Motor neuron (in vitro differentiated cells): ENCODE results near the gene ZNF777. TPM values are rescaled to one million over a fixed set of nuclear protein-coding genes. Genes with fewer than 3 reads are reported as not detected.

Source experiments
- ATAC-seq, 8 experiments: fragments of 200-7000 bp; cut with Tn5 transposase; replicated peaks in 6 of 8; 2 replicates each; pipeline ENCODE4 v1.8.0; 2021; ENCODE audit warnings: mild to moderate bottlenecking in 8 of 8, moderate library complexity in 8 of 8
- H3K27ac ChIP-seq, 2 donors: fragments of 250-450 bp; sonication (Bioruptor Pico); 2 replicates each; pipeline ENCODE4 v1.9.0; 2021; ENCODE audit warnings: antibody characterized with exemption in 2 of 2, mild to moderate bottlenecking in 2 of 2, moderate library complexity in 1 of 2
- H3K4me1 ChIP-seq, 2 donors: fragments of 250-450 bp; sonication (Bioruptor Pico); replicated peaks in 1 of 2; 2 replicates each; pipeline ENCODE4 v1.6.1; 2021; ENCODE audit warnings: antibody characterized with exemption in 2 of 2, mild to moderate bottlenecking in 2 of 2, moderate library complexity in 1 of 2
- H3K4me3 ChIP-seq, 5 donors: fragments of 250-450 bp; sonication (Bioruptor Pico); 2 replicates each; pipeline ENCODE4 v1.9.0; 2021; ENCODE audit warnings: antibody characterized with exemption in 5 of 5, mild to moderate bottlenecking in 5 of 5, moderate library complexity in 4 of 5
- WGBS, 10 experiments: fragments of 450-650 bp; shearing (Covaris generic); methylation state at CpG; one replicate each; pipeline ENCODE4 v1.0.0; 2022; 5-methylcytosine and 5-hydroxymethylcytosine counted together
- in situ Hi-C, 9 experiments: fragments of 400-800 bp; cut with MboI; loops; one replicate each; pipeline ENCODE4 v1.15.0; 2021; ENCODE audit warnings: low sequenced_read_pairs in 9 of 9, low pct_unique_long_range_greater_than_20kb in 2 of 9; ENCODE audit not compliant: unreplicated experiment in 9 of 9
- total RNA-seq, 8 experiments: library from RNA; unstranded; fragments of 300-600 nt; gene quantifications; 2 replicates each; pipeline versions ENCODE4 v1.2.3 to v1.2.4, GENCODE V29; 2022

The ZNF777 gene
- total RNA-seq: 10 to 100 TPM in 5 of 8 experiments, 1 to 10 TPM in 3; 5.5 to 12.9 (median 10.1) TPM

DNA sequence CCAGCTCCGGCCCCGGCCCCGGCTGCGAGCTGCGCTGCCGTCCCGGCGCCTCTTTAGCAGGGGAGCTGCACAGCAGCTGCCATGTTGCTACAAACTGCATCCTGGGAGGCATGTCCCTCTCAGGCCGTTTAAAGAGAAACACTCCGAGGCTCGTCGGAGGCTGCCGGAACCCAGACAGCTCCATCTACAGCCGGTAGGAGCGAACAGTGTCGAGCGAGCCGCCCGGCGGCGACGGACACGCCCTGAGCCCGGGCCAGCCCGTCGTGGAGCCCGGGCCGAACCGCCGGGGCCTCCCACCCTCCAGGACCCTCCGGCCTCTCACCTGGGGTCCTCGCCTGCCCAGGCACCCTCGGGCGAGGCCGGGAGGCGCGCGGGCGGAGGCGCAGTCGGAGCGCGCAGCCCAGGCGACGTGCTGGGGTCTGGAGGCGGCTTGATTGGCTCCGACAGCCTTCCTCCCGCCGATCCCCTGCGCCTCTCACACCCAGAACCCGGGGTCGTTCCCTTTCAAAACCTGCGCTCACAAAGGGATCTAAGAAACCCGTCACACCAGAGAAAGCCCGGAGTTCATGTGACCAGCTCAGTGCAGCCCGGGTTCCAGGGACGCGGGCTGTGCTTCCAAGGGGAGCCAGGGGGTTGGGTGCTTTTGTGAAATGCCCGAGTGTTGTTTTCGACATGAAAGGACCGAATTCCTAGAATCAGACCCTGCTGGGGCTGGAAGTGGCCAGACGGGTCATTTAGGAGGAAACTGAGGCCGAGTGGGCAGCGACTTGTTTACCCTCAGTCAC is at the start of gene ZNF777:
TSS of gene ZNF777 (minus strand) at position 570 of the 785 bp plus-strand sequence. CDS start 5,040 bp downstream, outside the sequence.
- ATAC-seq: peak; percentile 90 to 96 (median 95)
- Histone ChIP-seq H3K4me1 (peaks cover 8 to 13% of the 10 kb centered on the region in 2 donors), H3K27ac (peak within 1 kb of the TSS; percentile 76 to 80), H3K4me3 (peak within 1 kb of the TSS; percentile 47 to 94 (median 67))
- WGBS, 10 experiments: 0 to 27% (median 4%) methylated on average over 1 to 21 of the region's 64 CpGs; no CpG with 5 or more reads in 2 of the 10 experiments
- in situ Hi-C loops: no loop called here

DNA sequence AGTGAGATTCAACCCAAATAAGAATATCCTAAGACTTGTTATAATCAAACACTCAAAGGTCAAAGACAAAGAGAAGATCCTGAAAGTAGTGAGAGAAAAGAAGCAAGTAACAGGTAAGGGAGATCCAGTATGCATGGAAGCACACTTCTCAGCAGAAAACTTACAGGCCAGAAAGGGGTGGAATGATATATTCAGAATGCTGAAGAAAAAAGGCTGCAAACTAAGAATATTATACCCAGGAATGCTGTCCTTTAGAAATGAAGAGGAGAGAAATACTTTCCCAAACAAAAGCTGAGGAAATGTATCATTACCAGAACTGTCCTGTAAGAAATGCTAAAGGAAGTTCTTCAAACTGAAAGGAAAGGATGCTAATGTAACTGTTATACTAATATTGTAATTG is 49.4 kb upstream of the ZNF777 start:
- Histone ChIP-seq H3K4me3 (no peak overlapping the region), H3K4me1 (no peaks in the 10 kb centered on the region), H3K27ac (no peak overlapping the region)
- in situ Hi-C loops: no loop called here
- ATAC-seq: no peak

DNA sequence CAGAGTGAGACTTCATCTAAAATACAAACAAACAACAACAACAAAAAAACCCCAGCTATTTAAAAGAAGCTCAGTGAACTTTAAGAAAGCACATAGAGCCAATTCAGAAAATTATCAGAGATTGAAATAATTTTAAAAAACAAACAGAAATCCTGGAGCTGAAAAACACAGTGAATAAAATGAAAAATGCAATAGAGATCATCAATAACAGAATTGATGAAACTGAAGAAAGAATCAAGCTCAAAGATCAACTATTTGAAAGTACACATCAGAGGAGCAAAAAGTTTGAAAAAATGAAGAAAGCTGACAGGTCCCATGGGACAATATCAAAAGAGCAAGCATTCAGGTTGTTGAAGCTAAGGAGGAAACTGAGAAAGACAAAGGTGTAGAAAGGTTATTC is 48.9 kb upstream of the ZNF777 start:
- in situ Hi-C loops: no loop called here
- no peaks in the 10 kb centered on the region for H3K4me1 ChIP-seq
- no peak overlapping the region for H3K27ac ChIP-seq
- ATAC-seq: no peak
- H3K4me3 ChIP-seq: no peak overlapping the region

DNA sequence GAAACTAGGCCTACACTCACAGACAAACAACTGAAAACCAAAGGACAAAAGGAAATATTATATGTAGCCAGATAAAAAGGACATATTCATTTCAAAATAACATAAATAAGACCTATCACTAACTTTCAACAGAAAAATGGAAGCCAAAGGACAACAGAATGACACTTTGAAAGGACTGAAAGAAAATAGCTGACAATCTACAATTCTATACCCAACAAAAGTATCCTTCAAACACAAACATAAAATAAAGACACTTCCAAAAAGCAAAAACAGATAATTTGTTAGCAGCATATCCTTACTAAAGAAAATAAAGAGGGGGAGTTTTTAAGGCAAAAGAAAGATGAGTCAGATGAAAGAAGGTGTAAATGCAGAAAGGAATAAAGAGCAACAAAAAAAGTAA is 44.7 kb upstream of the ZNF777 start:
- in situ Hi-C loops: no loop called here
- no peak for ATAC-seq
- Histone ChIP-seq H3K4me1 (no peaks in the 10 kb centered on the region), H3K27ac (no peak overlapping the region), H3K4me3 (no peak overlapping the region)

DNA sequence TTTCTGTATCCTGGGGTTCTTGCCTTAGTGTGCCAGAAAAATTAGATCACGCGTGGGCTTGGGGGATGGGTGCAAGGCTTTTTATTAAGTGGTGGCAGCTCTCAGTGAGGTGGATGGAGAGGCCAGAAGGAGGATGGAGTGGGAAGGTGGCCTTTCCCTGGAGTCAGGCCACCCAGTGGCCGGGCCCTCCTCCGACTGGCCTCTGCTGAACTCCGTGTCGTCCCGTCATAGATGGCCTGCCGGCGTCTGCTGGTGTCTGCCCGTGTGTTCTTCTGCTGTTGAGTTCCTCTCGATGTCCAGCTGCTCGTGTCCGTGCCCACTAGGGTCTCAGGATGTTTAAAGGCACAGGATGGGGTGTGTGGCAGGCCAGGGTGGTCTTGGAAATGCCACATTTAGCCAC is 40.8 kb upstream of the ZNF777 start:
- ATAC-seq: no peak
- Histone ChIP-seq H3K4me1 (no peaks in the 10 kb centered on the region), H3K4me3 (no peak overlapping the region), H3K27ac (no peak overlapping the region)
- in situ Hi-C loops: no loop called here
- 67 to 90% (median 77%) methylated on average over 2 to 7 of the region's 13 CpGs; no CpG with 5 or more reads in 5 of the 10 experiments for WGBS, 10 experiments

DNA sequence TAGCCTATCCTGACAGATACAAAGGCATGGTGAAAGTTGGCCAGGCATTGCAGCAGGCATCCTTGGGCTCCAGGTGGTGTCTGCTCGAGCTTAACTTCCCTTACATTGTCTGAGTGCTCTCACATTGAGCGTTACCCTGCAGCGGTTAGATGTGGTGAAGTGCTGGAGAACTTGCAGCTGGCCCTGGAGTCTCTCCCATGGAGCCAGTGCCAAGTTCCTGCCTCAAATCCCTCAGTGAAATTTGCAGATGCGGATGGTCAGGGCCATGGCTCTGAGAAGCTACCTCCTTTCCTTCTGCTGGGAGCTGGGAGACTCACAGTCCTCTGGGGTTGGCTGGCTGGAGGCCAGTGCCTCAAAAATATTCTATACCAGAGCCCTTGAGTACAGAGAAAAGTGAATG is 40.0 kb upstream of the ZNF777 start:
- 50 to 100% (median 88%) methylated on average over 2 to 3 of the region's 4 CpGs; no CpG with 5 or more reads in 6 of the 10 experiments for WGBS, 10 experiments
- Histone ChIP-seq H3K4me1 (peaks cover 0 to 4% of the 10 kb centered on the region in 2 donors), H3K27ac (no peak overlapping the region), H3K4me3 (no peak overlapping the region)
- in situ Hi-C loops: no loop called here
- ATAC-seq: no peak

DNA sequence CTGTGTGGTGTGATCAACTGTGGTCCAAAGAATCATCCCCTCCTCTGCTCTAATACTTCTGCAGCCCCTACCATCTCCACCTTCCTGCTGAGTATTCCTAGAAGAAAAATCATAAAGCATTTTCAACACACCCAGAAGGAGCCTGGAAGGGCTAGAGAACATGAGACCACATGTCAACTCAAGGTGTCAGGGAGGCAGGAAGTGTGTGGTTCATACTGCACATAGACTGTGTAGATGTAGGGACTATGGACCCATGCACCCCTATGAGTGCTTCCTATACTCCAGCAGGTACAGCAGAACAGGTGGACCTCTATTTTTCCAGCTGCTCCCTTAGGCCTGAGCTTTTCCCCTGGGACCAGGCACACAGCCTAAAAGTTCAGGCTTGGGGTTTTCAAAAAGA is 39.3 kb upstream of the ZNF777 start:
- Histone ChIP-seq H3K4me3 (no peak overlapping the region), H3K27ac (no peak overlapping the region), H3K4me1 (peaks cover under 1 to 10% of the 10 kb centered on the region in 2 donors)
- no peak for ATAC-seq
- in situ Hi-C loops: no loop called here

DNA sequence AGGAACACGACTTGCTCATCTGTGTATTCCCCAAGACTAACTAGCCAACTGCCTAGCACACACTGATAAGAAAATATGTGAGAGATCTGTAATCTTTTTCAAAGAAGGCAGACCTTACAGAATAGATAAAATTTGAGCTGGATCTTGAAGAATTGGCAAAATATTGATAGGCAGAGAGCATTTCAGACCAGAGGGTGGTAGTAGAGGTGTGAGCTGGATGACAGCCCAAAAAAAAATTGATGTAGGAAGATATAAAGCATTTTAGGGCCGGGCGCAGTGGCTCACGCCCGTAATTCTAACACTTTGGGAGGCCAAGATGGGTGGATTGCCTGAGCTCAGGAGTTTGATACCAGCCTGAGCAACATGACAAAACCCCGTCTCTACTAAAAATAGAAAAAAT is 37.9 kb upstream of the ZNF777 start:
- in situ Hi-C loops: no loop called here
- WGBS, 10 experiments: 39 to 100% (median 60%) methylated on average over 1 to 5 of the region's 6 CpGs; no CpG with 5 or more reads in 5 of the 10 experiments
- no peak for ATAC-seq
- Histone ChIP-seq H3K4me3 (no peak overlapping the region), H3K4me1 (peaks cover 2 to 10% of the 10 kb centered on the region in 2 donors), H3K27ac (no peak overlapping the region)

DNA sequence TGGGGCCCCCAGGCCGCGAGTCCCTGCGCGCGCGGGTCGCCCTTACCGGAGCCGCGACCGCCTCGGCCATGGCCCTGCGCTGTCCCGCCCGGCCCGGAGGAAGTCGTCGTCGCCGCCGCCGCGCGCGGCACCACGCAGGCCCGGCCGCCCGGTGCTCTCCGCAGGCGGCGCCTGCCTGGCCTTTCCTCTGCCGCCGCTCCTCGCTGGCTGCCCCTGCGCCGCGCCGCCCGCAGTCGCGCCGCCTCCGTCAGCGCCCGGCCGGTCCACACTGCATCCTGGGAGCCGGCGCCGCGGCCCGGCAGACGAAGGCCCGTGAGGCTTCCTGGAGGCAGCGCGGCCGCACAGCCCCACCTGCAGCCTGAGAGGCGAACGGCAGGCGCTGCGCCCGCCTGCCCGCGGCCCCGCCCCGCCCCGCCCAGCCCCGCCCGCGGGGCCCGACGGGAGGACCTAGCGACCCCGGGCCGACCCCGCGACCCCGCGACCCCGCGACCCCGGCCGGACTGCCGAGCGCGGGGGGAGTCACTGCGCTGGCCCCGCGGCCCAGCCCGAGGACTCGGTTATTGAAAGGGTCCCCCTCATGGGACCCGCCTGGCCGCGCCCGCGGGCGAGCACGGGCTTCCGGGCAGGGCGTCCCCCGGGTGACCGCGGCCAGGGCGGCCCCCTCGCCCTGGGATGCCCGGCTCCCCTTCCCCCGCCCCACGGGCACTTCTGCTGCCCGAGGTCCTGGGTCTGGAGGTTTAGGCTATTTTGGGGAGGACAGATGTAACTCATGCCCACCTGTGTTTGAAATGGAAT is 36.8 kb upstream of the ZNF777 start, which contains the start of gene ZNF746:
TSS of gene ZNF746 (minus strand) at position 343 of the 795 bp plus-strand sequence. CDS start at position 70, 273 bp downstream.
- in situ Hi-C loops: no loop called here
- Histone ChIP-seq H3K4me1 (peaks cover 2 to 10% of the 10 kb centered on the region in 2 donors), H3K27ac (peak within 1 kb of the TSS; percentile 8 to 65), H3K4me3 (peak within 1 kb of the TSS; percentile 60 to 95 (median 85))
- no CpG with 5 or more reads among the region's 109 CpGs for WGBS, 10 experiments
- peak; percentile 82 to 95 (median 94) for ATAC-seq

DNA sequence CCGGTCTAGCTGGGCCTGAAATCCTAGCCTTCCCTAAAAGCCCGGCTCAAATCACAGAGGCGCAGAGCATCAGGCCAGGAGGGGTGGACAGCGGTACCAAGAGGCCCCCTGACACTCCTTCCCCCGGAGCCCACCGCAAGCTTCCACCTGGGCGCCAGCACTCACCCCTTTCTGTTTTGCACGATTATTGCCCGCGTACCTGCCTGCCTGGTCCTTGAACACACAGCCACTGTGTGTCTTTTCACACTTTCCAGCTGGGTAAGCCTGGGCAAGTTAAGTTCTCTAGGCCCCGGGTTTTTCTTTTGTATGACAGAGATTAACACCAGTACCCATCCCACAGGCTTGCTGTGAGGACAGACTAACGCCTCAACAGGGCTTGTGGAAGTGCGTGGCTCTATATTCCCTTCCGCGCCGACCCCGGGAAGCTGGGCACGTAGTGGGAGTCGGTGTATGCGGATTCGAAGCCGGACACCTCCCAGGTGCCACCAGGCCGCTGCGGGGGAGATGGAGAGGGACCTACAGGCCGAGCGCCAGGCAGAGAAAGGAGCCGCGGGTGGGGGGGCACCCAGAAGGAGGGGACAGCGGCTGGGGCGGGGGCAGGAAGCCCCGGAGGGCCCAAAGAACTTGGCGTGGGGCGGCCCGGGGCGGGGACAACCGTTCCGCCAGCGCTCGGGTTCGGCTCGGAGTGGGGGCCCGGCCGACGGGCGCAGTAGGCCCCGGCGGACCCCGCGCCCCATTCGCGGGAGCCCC is 36.0 kb upstream of the ZNF777 start:
- in situ Hi-C loops: no loop called here
- Histone ChIP-seq H3K4me3 (peak overlapping the region; percentile 60 to 95 (median 85)), H3K4me1 (peaks cover 2 to 10% of the 10 kb centered on the region in 2 donors), H3K27ac (peak overlapping the region; percentile 8 to 65)
- 0% methylated on average over 1 of the region's 51 CpGs; no CpG with 5 or more reads in 9 of the 10 experiments for WGBS, 10 experiments
- ATAC-seq: peak; percentile 22 to 42 (median 38)

DNA sequence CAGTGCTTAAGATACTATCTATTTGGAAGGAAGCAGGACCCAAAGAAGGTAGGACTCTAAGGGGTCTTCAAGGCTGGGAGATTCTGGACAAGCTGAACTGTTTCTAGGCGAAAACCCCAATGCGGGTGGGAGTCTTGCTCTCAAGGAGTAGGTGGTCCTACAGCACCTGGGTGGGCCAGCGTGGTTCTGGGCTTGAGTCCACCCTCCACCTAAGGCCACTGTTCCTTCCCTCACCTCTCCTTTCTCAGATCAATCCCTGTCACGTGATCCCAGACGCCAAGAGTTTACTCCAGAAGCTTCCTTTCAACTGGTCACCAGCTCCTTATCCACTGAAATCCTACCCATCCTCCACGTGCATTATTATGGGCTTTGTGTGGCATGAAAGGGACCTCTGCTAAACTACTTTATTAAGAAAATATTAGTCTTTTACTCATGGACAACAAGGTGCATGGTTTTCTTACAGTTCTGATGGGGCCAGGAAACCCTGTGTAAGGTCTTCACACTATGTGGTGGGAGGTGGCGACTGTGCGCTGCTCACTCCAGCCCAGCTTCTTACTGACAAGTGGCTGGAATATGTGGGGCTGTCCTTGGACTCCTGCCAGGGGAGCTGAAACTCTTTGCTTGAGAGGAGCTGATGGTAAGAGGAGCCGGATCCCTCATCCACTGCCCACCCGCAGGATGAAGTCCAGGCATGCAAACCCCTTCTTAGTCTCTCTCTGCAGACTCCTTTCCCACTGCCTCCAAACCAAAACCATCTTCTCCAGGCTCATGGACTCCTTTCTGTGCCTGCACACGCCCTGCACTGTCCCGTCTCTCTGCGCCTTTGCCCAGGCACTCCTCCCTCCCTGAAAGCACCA is 35.2 kb upstream of the ZNF777 start:
- in situ Hi-C loops: no loop called here
- Histone ChIP-seq H3K4me3 (peak overlapping the region; percentile 60 to 95 (median 85)), H3K4me1 (peaks cover 2 to 10% of the 10 kb centered on the region in 2 donors), H3K27ac (no peak overlapping the region)
- peak in 7 of 8 experiments; percentile 8 to 44 (median 28) for ATAC-seq
- 31 to 100% (median 50%) methylated on average over 1 to 4 of the region's 13 CpGs; no CpG with 5 or more reads in 4 of the 10 experiments for WGBS, 10 experiments

DNA sequence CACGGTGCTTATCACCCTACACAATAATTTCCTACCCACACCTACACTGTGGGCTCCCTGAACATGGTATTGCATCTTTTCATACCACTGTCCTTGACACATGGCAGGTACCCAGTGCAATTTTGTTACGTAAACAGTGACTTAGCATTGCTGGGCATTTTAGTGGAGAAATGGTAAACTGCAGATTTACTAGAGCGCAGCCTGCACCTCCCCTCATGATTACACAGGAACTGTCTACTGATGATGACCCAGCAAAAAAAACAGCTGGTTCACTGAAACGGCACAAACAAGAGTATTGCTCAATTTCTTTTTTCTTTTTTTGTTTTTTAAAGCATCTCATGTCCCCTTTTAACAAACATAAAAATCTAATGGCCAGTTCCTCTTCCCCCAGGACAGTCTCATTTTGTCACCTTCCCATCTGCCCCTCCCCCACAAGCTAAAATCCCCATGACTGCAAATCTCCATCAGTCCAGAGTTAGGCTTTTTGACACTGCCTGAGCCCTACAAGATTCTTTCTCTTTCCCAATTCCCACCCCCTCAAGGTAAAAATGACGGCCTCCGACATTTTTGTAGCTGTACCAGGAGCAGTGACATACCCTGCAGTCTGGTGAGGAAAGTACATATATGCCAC is 34.0 kb upstream of the ZNF777 start:
- WGBS, 10 experiments: 10 to 100% (median 76%) methylated on average over 1 to 6 of the region's 6 CpGs; no CpG with 5 or more reads in 1 of the 10 experiments
- Histone ChIP-seq H3K27ac (no peak overlapping the region), H3K4me3 (no peak overlapping the region), H3K4me1 (peaks cover 2 to 10% of the 10 kb centered on the region in 2 donors)
- in situ Hi-C loops: no loop called here
- no peak for ATAC-seq
